IPS DF 4.7 (cell line): ENCODE data around the gene GADD45B.

Experiments used
- DNase-seq: peaks from one replicate; pipeline ENCODE4 v3.0.0-alpha.2; 2013; ENCODE audit warnings: low spot score; ENCODE audit errors: extremely low read depth

Gene GADD45B

GRCh38 chr19:2475702-2476450, at the start of gene GADD45B:
Gene GADD45B, plus strand, starts transcription at chr19:2476127. Its CDS starts 232 bp downstream, at chr19:2476359.
- no peak for DNase-seq

- no peak for DNase-seq
Measured at GRCh38 chr19:2426611-2427428, 49.1 kb upstream of the GADD45B start.

- DNase-seq: no peak
Measured at GRCh38 chr19:2427429-2428320, 48.3 kb upstream of the GADD45B start, which contains the start of gene TIMM13. Gene TIMM13, minus strand, starts transcription at chr19:2427586. Its CDS starts 53 bp downstream, at chr19:2427533.

GRCh38 chr19:2428321-2428690, 47.6 kb upstream of the GADD45B start:
- no peak for DNase-seq

- DNase-seq: no peak
Measured at GRCh38 chr19:2428756-2429711, 46.9 kb upstream of the GADD45B start.

GRCh38 chr19:2429917-2430535, 45.9 kb upstream of the GADD45B start:
- no peak for DNase-seq

- DNase-seq: no peak
Measured at GRCh38 chr19:2431318-2432055, 44.4 kb upstream of the GADD45B start.

- no peak for DNase-seq
Measured at GRCh38 chr19:2432131-2432848, 43.6 kb upstream of the GADD45B start.

GRCh38 chr19:2433854-2434253, 42.1 kb upstream of the GADD45B start:
- DNase-seq: no peak

GRCh38 chr19:2434267-2434666, 41.7 kb upstream of the GADD45B start:
- DNase-seq: no peak

GRCh38 chr19:2434721-2435265, 41.1 kb upstream of the GADD45B start:
- no peak for DNase-seq

- no peak for DNase-seq
Measured at GRCh38 chr19:2436384-2436783, 39.5 kb upstream of the GADD45B start.

GRCh38 chr19:2436926-2437325, 39.0 kb upstream of the GADD45B start:
- no peak for DNase-seq

GRCh38 chr19:2438178-2438577, 37.7 kb upstream of the GADD45B start:
- DNase-seq: no peak

GRCh38 chr19:2440515-2440914, 35.4 kb upstream of the GADD45B start:
- DNase-seq: no peak

GRCh38 chr19:2441096-2441752, 34.7 kb upstream of the GADD45B start:
- no peak for DNase-seq

GRCh38 chr19:2443116-2443784, 32.7 kb upstream of the GADD45B start:
- no peak for DNase-seq
